DND-41 (cell line): Measurements from ENCODE around the gene SERTAD1.

ENCODE experiments used
- CTCF ChIP-seq: IDR thresholded peaks from 2 replicates; pipeline ENCODE4 v1.5.1; 2012; ENCODE audit warnings: borderline replicate concordance, low read length, moderate library complexity, mild to moderate bottlenecking; ENCODE audit not compliant: poor library complexity, severe bottlenecking; ENCODE audit errors: extremely low read depth
- EZH2 ChIP-seq: IDR thresholded peaks from 3 replicates; pipeline ENCODE4 v1.6.1; 2012; ENCODE audit warnings: borderline replicate concordance, low read depth, mild to moderate bottlenecking, moderate library complexity, low read length, inconsistent platforms; ENCODE audit not compliant: severe bottlenecking

DNA sequence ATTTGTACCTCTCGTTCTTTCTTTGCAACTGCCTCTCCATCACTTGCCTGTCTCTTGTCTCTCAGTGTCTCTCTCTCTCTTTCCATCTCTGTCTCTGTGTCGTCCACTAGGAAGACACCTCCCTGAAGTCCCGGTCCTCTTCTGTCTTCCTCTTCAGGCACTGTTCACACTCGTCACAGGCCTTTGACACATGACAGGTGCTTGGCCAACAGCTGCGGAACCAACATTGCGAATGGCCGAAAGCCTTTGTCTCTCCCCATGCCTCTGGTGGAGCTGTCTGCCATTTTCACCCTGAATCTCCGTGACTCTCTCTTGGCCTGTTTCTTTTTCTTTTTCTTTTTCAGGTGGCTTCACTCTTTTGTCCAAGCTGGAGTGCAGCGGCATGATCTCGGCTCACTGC, 38.6 kb downstream of the SERTAD1 start:
- TF ChIP-seq CTCF: no peak
- TF ChIP-seq EZH2: no peak
